Esophagus muscularis mucosa (tissue), 4 donors: ENCODE measurements around the gene LHX2. TPM values are rescaled to one million over a fixed set of nuclear protein-coding genes. Genes with fewer than 3 reads are reported as not detected.

ENCODE experiments used
- DNase-seq: peaks from one replicate; pipeline ENCODE4 v3.0.0-alpha.2; 2017; ENCODE audit errors: extremely low spot score
- H3K27ac ChIP-seq, 4 donors: fragments of 200-600 bp; sonication (generic); replicated peaks in 1 of 4; 1 replicate in 3 of 4; 2 replicates in 1 of 4; pipeline ENCODE4 v1.5.1; 2016 to 2019; ENCODE audit warnings: mild to moderate bottlenecking in 1 of 4
- H3K27me3 ChIP-seq, 4 donors: fragments of 200-600 bp; sonication (generic); one replicate each; pipeline versions ENCODE4 v1.5.1 to v1.6.0; 2016 to 2019
- H3K36me3 ChIP-seq, 4 donors: fragments of 200-600 bp; sonication (generic); one replicate each; pipeline ENCODE4 v1.5.1; 2016 to 2019
- H3K4me1 ChIP-seq, 4 donors: fragments of 200-600 bp; sonication (generic); one replicate each; pipeline ENCODE4 v1.5.1; 2016 to 2019
- H3K4me3 ChIP-seq, 4 donors: fragments of 200-600 bp; sonication (generic); 1 replicate in 2 of 4; 2 replicates in 2 of 4; pipeline ENCODE4 v1.5.1; 2016 to 2019; ENCODE audit warnings: mild to moderate bottlenecking in 4 of 4, moderate library complexity in 1 of 4
- H3K9me3 ChIP-seq, 4 donors: fragments of 200-600 bp; sonication (generic); 1 replicate in 3 of 4; 2 replicates in 1 of 4; pipeline ENCODE4 v1.5.1; 2016 to 2019
- EP300 ChIP-seq: sonication (generic); formaldehyde crosslinking; IDR thresholded peaks from one replicate; pipeline ENCODE4 v1.6.1; 2017; ENCODE audit warnings: antibody characterized with exemption
- POLR2A ChIP-seq: fragments of 450-650 bp; IDR thresholded peaks from one replicate; pipeline ENCODE4 v1.6.1; 2017; ENCODE audit warnings: antibody characterized with exemption, moderate library complexity, mild to moderate bottlenecking, low read depth
- POLR2AphosphoS5 ChIP-seq, 2 donors: sonication (generic); formaldehyde crosslinking; IDR thresholded peaks; one replicate each; pipeline ENCODE4 v1.6.1; 2017; ENCODE audit warnings: antibody characterized with exemption in 2 of 2
- WGBS: methylation state at CpG from one replicate; pipeline ENCODE4 v1.1.5; 2018; 5-methylcytosine and 5-hydroxymethylcytosine counted together
- intact Hi-C: fragments of 100-400 bp; cut with DNase I; formaldehyde crosslinking; loops from one replicate; pipeline ENCODE4 v1.15.1; 2023
- total RNA-seq, 4 donors: library from RNA; depleted of rRNA; stranded (reverse); fragments of >200 nt; gene quantifications; one replicate each; pipeline versions ENCODE4 v1.1.0 to v1.2.1, GENCODE V29; 2016
- TF ChIP-seq, protein P1 (sequence below), 3 experiments: fragments of 200-600 bp in 2 of 3; fragments of 450-650 bp in 1 of 3; sonication (generic) in 2 of 3; IDR thresholded peaks; one replicate each; pipeline ENCODE4 v1.5.1; 2017 to 2019; ENCODE audit warnings: antibody characterized with exemption in 3 of 3, mild to moderate bottlenecking in 2 of 3, moderate library complexity in 1 of 3

LHX2 gene, protein sequence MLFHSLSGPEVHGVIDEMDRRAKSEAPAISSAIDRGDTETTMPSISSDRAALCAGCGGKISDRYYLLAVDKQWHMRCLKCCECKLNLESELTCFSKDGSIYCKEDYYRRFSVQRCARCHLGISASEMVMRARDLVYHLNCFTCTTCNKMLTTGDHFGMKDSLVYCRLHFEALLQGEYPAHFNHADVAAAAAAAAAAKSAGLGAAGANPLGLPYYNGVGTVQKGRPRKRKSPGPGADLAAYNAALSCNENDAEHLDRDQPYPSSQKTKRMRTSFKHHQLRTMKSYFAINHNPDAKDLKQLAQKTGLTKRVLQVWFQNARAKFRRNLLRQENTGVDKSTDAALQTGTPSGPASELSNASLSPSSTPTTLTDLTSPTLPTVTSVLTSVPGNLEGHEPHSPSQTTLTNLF
- not detected for total RNA-seq

DNA sequence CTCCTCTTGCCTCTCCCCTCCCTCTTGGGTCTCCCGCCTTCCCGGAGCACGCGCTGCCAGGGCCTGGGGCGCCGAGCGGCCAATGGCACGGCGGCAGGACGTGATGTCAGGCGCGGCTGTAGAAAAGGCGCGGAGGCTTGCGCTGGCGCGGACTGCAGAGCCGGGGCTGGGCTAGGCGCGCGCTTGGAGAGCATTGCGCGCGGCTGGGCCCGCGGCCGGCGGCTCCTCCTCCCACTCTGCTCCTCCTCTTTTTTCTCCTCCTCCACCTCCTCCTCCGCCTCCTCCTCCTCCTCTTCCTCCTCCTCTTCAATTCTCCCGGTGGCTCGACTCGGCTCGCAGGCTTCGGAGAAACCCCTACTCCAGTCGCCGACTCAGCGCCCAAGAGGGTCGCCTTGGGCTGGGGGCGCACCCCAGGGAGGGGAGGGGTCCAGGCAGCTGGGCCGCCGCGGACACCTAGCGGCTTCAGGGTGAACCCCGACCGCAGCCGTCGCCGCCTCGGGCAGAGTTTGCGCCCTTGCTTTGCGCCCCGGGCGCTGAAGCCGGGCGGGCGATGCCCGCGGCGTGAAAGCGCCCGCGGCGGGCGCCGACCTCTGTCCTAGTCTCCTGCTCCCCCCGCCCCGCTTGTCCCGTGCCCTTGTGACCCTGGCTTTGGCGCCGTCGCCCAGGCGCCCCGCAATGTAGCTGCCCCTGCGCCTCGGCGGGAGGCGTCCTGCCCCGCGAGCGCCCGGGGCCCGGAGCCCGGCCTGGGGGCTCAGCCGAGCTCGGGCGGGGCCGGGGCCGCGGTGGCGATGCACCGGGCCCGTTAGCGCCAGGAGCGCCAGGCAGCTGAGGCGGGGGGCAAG lies at the start of gene LHX2:
Gene LHX2 (plus strand): TSS at position 309 of the 842 bp plus-strand sequence. CDS start 581 bp downstream, outside the sequence.
- no peaks in the 10 kb centered on the region for H3K9me3 ChIP-seq
- H3K4me1 ChIP-seq: peaks cover 46 to 86% (median 72%) of the 10 kb centered on the region in 4 donors
- no peak within 1 kb of the TSS for H3K27ac ChIP-seq
- peaks cover 29 to 100% (median 98%) of the 10 kb centered on the region in 4 donors for H3K27me3 ChIP-seq
- DNase-seq: no peak
- TF ChIP-seq POLR2A: no peak
- peak in 1 of 2 donors; percentile 38 for TF ChIP-seq POLR2AphosphoS5 (IDR thresholded peaks at IDR 0.05)
- no peak for TF ChIP-seq EP300
- TF ChIP-seq, protein P1, sequence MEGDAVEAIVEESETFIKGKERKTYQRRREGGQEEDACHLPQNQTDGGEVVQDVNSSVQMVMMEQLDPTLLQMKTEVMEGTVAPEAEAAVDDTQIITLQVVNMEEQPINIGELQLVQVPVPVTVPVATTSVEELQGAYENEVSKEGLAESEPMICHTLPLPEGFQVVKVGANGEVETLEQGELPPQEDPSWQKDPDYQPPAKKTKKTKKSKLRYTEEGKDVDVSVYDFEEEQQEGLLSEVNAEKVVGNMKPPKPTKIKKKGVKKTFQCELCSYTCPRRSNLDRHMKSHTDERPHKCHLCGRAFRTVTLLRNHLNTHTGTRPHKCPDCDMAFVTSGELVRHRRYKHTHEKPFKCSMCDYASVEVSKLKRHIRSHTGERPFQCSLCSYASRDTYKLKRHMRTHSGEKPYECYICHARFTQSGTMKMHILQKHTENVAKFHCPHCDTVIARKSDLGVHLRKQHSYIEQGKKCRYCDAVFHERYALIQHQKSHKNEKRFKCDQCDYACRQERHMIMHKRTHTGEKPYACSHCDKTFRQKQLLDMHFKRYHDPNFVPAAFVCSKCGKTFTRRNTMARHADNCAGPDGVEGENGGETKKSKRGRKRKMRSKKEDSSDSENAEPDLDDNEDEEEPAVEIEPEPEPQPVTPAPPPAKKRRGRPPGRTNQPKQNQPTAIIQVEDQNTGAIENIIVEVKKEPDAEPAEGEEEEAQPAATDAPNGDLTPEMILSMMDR (IDR thresholded peaks at IDR 0.05): no peak
- H3K4me3 ChIP-seq: peak within 1 kb of the TSS; percentile 37 to 50 (median 44)
- intact Hi-C loops: no loop called here
- H3K36me3 ChIP-seq: no peaks in the 10 kb centered on the region
- WGBS: 1% methylated on average over 40 of the region's 95 CpGs

DNA sequence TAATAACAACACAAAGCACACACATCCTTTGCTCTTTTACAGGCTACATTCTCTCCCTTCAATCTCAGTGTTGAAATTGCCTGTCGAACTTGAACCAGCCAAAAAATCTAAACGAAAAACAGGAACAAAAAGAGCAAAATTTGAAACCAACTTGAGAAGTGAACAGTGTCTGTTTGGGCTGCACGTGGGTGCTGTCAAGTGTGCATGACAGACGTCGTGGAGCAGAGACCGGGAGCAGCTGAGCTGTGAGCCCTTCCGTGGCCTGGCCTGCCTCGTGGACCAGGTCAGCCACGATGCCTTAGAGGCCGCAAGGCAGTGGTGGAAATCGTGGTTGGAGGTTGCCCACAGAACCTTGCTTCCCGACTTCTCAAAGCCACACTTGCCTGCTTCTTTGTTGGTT lies 46.8 kb upstream of the LHX2 start:
- DNase-seq: no peak
- H3K36me3 ChIP-seq: no peaks in the 10 kb centered on the region
- peaks cover 0 to 41% (median 0%) of the 10 kb centered on the region in 4 donors for H3K27me3 ChIP-seq
- WGBS: 55% methylated on average over 10 of the region's 12 CpGs
- H3K27ac ChIP-seq: no peak overlapping the region
- no peak overlapping the region for H3K4me3 ChIP-seq
- TF ChIP-seq, protein P1 (IDR thresholded peaks at IDR 0.05): no peak
- TF ChIP-seq EP300 (no peak), POLR2AphosphoS5 (IDR thresholded peaks at IDR 0.05) (no peak), POLR2A (no peak)
- intact Hi-C loops: no loop called here
- no peaks in the 10 kb centered on the region for H3K4me1 ChIP-seq
- H3K9me3 ChIP-seq: no peaks in the 10 kb centered on the region

DNA sequence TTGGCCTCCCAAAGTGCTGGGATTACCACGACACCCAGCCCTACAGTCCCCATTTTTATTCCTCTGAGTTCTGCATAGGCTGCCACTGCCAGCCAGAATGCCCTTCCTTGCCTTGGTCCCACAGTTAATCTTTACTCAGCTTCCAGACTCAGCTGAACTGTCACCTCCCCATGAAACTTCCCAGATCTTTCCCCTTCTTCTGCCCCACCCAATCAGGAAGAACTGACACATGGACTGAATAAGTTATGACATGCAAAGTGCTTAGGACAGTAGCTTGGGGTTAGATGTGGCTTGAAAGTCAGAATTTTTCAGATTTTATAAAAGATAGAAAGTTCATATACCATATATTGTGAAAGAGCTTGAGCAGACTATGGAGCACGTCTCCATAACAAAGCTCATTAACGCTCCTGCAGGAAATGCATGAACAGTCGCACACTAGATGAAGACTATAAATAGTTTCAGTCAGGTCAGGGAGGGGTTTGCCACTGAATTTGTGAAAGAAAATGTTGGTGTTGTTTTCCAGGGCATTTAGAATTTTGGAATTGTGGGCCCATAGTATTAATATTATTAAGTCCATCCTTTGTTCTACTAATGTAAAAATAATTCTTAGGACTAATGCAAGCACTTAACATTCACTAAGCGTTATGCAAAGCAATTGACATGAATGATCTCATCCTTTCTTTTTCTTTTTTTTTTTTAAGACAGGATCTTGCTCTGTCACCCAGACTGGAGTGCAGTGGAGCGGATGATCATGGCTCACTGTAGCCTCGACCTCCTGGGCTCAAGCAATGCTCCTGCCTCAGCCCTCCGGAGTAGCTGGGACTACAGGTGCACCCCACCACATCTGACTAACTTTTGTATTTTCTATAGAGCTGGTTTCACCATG lies 45.5 kb upstream of the LHX2 start:
- peaks cover 0 to 43% (median 0%) of the 10 kb centered on the region in 4 donors for H3K27me3 ChIP-seq
- H3K4me1 ChIP-seq: no peaks in the 10 kb centered on the region
- TF ChIP-seq, protein P1 (IDR thresholded peaks at IDR 0.05): no peak
- TF ChIP-seq EP300: no peak
- no peak for TF ChIP-seq POLR2A
- no peak for TF ChIP-seq POLR2AphosphoS5 (IDR thresholded peaks at IDR 0.05)
- intact Hi-C loops: no loop called here
- no peak overlapping the region for H3K27ac ChIP-seq
- H3K4me3 ChIP-seq: no peak overlapping the region
- WGBS: 50% methylated on average over 8 of the region's 8 CpGs
- H3K36me3 ChIP-seq: no peaks in the 10 kb centered on the region
- H3K9me3 ChIP-seq: no peaks in the 10 kb centered on the region
- no peak for DNase-seq

DNA sequence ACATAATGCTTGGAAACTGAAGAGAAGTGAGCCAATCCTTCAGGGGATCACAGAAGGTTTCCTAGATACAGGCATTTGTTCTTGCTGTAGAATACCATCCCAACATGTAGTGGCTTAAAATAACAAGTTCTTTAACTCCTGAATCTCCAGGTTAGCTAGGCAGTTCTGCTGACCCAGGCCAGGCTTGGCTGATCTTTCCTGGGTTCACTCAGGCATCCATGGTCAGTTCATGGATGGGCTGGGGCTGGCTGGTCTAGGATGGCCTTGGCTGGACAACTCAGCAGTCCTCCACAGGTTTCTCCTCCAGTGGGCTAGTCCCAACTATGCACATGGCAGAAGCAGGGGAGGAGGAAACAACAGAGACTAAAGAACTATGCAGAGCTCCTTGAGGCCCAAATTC lies 44.2 kb upstream of the LHX2 start:
- H3K27me3 ChIP-seq: peaks cover 0 to 42% (median 0%) of the 10 kb centered on the region in 4 donors
- no peak for TF ChIP-seq POLR2AphosphoS5 (IDR thresholded peaks at IDR 0.05)
- TF ChIP-seq, protein P1 (IDR thresholded peaks at IDR 0.05): no peak
- no peak for TF ChIP-seq POLR2A
- TF ChIP-seq EP300: no peak
- intact Hi-C loops: no loop called here
- DNase-seq: no peak
- no peaks in the 10 kb centered on the region for H3K36me3 ChIP-seq
- no peak overlapping the region for H3K27ac ChIP-seq
- no peak overlapping the region for H3K4me3 ChIP-seq
- no peaks in the 10 kb centered on the region for H3K4me1 ChIP-seq
- H3K9me3 ChIP-seq: no peaks in the 10 kb centered on the region
